ENCODE results near the gene ABCG2. TPM values are rescaled to one million over a fixed set of nuclear protein-coding genes. Genes with fewer than 3 reads are reported as not detected.

ABCG2 gene
- total and polyA plus RNA-seq, 7 experiments from 2014 or later = 0.26 to 0.67 (median 0.46) TPM; not detected in 3

DNA sequence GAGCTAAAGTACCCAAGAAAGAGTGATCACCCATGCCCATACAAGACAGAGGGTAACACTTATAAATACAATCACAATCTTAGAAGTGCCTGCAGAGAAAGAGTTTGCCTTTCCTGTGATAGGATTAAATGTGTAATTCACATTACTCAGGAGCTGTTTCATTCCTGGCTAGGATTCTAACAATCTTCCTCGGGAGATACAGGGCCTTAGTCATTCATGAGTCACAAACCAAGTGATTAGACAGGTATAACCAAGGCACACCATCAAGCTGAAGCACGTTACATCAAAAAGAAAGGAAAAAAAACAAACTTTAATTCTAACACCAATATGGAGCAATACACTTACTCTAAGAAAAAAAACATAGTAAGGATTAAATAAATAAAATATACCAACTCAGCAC is 14.9 kb downstream of the ABCG2 start:
- intact Hi-C loops (cut with micrococcal nuclease) = no loop called here
- no peak overlapping the region for H3K4me3 Mint-ChIP-seq
- Histone ChIP-seq H3K4me3 (ENCODE audit: low read length) (no peak overlapping the region), H3K9me3 (ENCODE audit: control insufficient read depth in 2 of 3, low read length in 3 of 3) (no peaks in the 10 kb centered on the region), H3K27ac (ENCODE audit: low read depth, low read length) (no peak overlapping the region), H3K27me3 (ENCODE audit: control insufficient read depth in 2 of 2, insufficient read depth in 2 of 2, low read length in 2 of 2) (no peaks in the 10 kb centered on the region), H3K4me1 (ENCODE audit: control insufficient read depth in 2 of 2, insufficient read depth in 2 of 2, low read length in 2 of 2) (no peaks in the 10 kb centered on the region), H3K36me3 (ENCODE audit: control insufficient read depth in 2 of 3, insufficient read depth in 3 of 3, low read length in 3 of 3) (no peaks in the 10 kb centered on the region)
- H3K27me3 Mint-ChIP-seq = peaks cover 0 to 15% (median 5%) of the 10 kb centered on the region in 5 donors
- ChIA-PET POLR2A (no interaction called here), CTCF (no interaction called here)
- H3K9me3 Mint-ChIP-seq = no peaks in the 10 kb centered on the region
- H3K36me3 Mint-ChIP-seq = no peaks in the 10 kb centered on the region
- no peaks in the 10 kb centered on the region for H3K4me1 Mint-ChIP-seq
- no peak for ATAC-seq
- no peak overlapping the region for H3K27ac Mint-ChIP-seq
- no peak for DNase-seq

DNA sequence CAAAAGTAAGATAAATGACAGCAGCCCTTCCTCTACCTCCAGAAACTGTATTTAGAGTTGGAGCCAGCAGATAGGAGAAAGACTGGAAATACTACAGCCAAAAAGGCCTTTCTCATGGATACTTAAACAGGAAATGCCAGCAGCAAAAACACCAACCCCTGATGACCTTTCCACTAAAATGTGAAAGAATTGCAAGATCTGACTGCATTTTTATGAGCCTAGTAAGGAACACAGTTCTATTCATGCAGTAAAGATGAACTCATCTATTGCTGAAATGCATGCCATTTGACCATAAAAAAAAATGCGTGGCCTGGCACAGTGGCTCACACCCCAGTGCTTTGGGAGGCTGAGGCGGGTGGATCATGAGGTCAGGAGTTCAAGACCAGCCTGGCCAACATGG is 19.9 kb downstream of the ABCG2 start:
- no peaks in the 10 kb centered on the region for H3K27me3 ChIP-seq (ENCODE audit: control insufficient read depth in 2 of 2, insufficient read depth in 2 of 2, low read length in 2 of 2)
- no peak overlapping the region for H3K27ac Mint-ChIP-seq
- H3K27me3 Mint-ChIP-seq = peaks cover 0 to 13% (median 4%) of the 10 kb centered on the region in 5 donors
- DNase-seq (no peak), ATAC-seq (no peak)
- no peaks in the 10 kb centered on the region for H3K4me1 Mint-ChIP-seq
- no peak overlapping the region for H3K4me3 ChIP-seq (ENCODE audit: low read length)
- no peaks in the 10 kb centered on the region for H3K36me3 Mint-ChIP-seq
- H3K4me3 Mint-ChIP-seq = no peak overlapping the region
- no peaks in the 10 kb centered on the region for H3K9me3 ChIP-seq (ENCODE audit: control insufficient read depth in 2 of 3, low read length in 3 of 3)
- peaks cover 0 to 2% (median 0%) of the 10 kb centered on the region in 11 donors for H3K9me3 Mint-ChIP-seq
- ChIA-PET CTCF (no interaction called here), POLR2A (no interaction called here)
- intact Hi-C loops (cut with micrococcal nuclease) = no loop called here
- no peaks in the 10 kb centered on the region for H3K4me1 ChIP-seq (ENCODE audit: control insufficient read depth in 2 of 2, insufficient read depth in 2 of 2, low read length in 2 of 2)
- no peaks in the 10 kb centered on the region for H3K36me3 ChIP-seq (ENCODE audit: control insufficient read depth in 2 of 3, insufficient read depth in 3 of 3, low read length in 3 of 3)
- no peak overlapping the region for H3K27ac ChIP-seq (ENCODE audit: low read depth, low read length)

DNA sequence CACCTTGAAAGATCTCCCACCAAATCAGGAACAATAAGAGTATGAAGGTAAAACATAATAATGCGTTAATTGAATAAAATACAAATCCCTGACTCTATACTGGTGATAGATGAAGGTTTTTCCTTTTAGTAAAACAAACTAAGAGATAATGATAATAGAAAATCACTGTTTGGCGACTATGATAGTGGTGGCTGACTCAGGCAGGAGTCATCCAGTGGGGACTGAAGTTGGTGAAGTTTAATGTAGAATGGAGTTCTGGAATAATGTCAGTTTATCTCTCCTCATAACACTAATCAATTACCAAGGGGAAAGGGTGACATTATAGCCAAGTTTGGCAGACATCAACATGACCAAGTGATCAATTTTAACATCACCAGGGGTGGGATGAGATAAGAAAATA is 21.3 kb downstream of the ABCG2 start:
- intact Hi-C loops (cut with micrococcal nuclease) = no loop called here
- Histone ChIP-seq H3K4me1 (ENCODE audit: control insufficient read depth in 2 of 2, insufficient read depth in 2 of 2, low read length in 2 of 2) (no peaks in the 10 kb centered on the region), H3K9me3 (ENCODE audit: control insufficient read depth in 2 of 3, low read length in 3 of 3) (no peaks in the 10 kb centered on the region), H3K36me3 (ENCODE audit: control insufficient read depth in 2 of 3, insufficient read depth in 3 of 3, low read length in 3 of 3) (no peaks in the 10 kb centered on the region), H3K4me3 (ENCODE audit: low read length) (no peak overlapping the region), H3K27ac (ENCODE audit: low read depth, low read length) (no peak overlapping the region), H3K27me3 (ENCODE audit: control insufficient read depth in 2 of 2, insufficient read depth in 2 of 2, low read length in 2 of 2) (no peaks in the 10 kb centered on the region)
- ChIA-PET POLR2A (no interaction called here), CTCF (no interaction called here)
- H3K27me3 Mint-ChIP-seq = peaks cover 0 to 14% (median 8%) of the 10 kb centered on the region in 5 donors
- peaks cover 0 to 2% (median 0%) of the 10 kb centered on the region in 11 donors for H3K9me3 Mint-ChIP-seq
- no peak overlapping the region for H3K27ac Mint-ChIP-seq
- H3K36me3 Mint-ChIP-seq = no peaks in the 10 kb centered on the region
- no peak overlapping the region for H3K4me3 Mint-ChIP-seq
- DNase-seq (no peak), ATAC-seq (no peak)
- no peaks in the 10 kb centered on the region for H3K4me1 Mint-ChIP-seq

DNA sequence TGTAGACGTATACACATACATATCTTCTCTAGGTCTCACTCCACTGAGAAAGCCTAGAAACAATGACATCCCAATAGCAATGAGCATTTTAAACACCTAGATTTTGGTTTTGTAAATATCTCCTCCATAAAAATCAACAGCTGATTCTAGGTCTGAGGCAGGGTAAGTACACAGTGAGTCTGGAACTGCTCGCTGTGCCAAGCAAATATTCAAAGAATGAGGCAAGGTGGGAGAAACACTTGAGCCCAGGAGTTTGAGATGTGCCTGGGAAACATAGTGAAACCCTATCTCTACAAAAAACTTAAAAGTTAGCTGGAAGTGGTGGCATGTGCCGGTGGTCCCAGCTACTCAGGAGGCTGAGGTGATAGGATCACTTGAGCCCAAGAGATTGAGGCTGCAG is 22.2 kb downstream of the ABCG2 start:
- no peak for ATAC-seq
- intact Hi-C loops (cut with micrococcal nuclease) = no loop called here
- H3K4me1 Mint-ChIP-seq = no peaks in the 10 kb centered on the region

DNA sequence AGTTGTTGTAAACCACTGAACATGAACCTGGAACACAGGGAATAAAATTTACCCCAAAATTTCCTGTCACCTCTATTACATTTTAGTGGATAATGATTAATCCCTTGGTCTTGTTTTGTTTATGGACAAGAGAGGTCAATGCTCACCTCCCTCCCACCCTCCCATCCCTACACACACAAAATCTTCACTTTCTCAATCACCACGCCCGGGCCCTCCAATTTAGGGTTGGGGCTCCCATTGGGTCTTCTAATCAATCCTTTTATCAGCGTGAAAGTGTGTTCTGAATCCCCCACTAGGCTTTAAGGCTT is 23.1 kb downstream of the ABCG2 start:
- Histone ChIP-seq H3K4me1 (ENCODE audit: control insufficient read depth in 2 of 2, insufficient read depth in 2 of 2, low read length in 2 of 2) (no peaks in the 10 kb centered on the region), H3K9me3 (ENCODE audit: control insufficient read depth in 2 of 3, low read length in 3 of 3) (no peaks in the 10 kb centered on the region), H3K36me3 (ENCODE audit: control insufficient read depth in 2 of 3, insufficient read depth in 3 of 3, low read length in 3 of 3) (no peaks in the 10 kb centered on the region), H3K27me3 (ENCODE audit: control insufficient read depth in 2 of 2, insufficient read depth in 2 of 2, low read length in 2 of 2) (no peaks in the 10 kb centered on the region), H3K27ac (ENCODE audit: low read depth, low read length) (no peak overlapping the region), H3K4me3 (ENCODE audit: low read length) (no peak overlapping the region)
- ATAC-seq (no peak), DNase-seq (no peak)
- Mint-ChIP-seq H3K27ac (no peak overlapping the region), H3K9me3 (peaks cover 0 to 2% (median 0%) of the 10 kb centered on the region in 11 donors), H3K36me3 (no peaks in the 10 kb centered on the region), H3K4me1 (no peaks in the 10 kb centered on the region), H3K27me3 (peaks cover 0 to 14% (median 5%) of the 10 kb centered on the region in 5 donors), H3K4me3 (no peak overlapping the region)
- intact Hi-C loops (cut with micrococcal nuclease) = no loop called here
- ChIA-PET CTCF (interaction anchor here (0.7 kb wide), 1 partner anchor 26 kb away, joined by 4 read pairs; no protein-coding TSS in a partner anchor), POLR2A (no interaction called here)

More for the DNA sequence above, 22.2 kb downstream of the ABCG2 start:
- Mint-ChIP-seq H3K36me3 (no peaks in the 10 kb centered on the region), H3K27ac (no peak overlapping the region), H3K9me3 (peaks cover 0 to 2% (median 0%) of the 10 kb centered on the region in 11 donors), H3K4me3 (no peak overlapping the region), H3K27me3 (peaks cover 0 to 14% (median 5%) of the 10 kb centered on the region in 5 donors)
- DNase-seq = no peak
- Histone ChIP-seq H3K4me1 (ENCODE audit: control insufficient read depth in 2 of 2, insufficient read depth in 2 of 2, low read length in 2 of 2) (no peaks in the 10 kb centered on the region), H3K9me3 (ENCODE audit: control insufficient read depth in 2 of 3, low read length in 3 of 3) (no peaks in the 10 kb centered on the region), H3K27ac (ENCODE audit: low read depth, low read length) (no peak overlapping the region), H3K27me3 (ENCODE audit: control insufficient read depth in 2 of 2, insufficient read depth in 2 of 2, low read length in 2 of 2) (no peaks in the 10 kb centered on the region), H3K36me3 (ENCODE audit: control insufficient read depth in 2 of 3, insufficient read depth in 3 of 3, low read length in 3 of 3) (no peaks in the 10 kb centered on the region), H3K4me3 (ENCODE audit: low read length) (no peak overlapping the region)
- ChIA-PET POLR2A (no interaction called here), CTCF (interaction anchor here (0.7 kb wide), 1 partner anchor 27 kb away, joined by 4 read pairs; no protein-coding TSS in a partner anchor)

DNA sequence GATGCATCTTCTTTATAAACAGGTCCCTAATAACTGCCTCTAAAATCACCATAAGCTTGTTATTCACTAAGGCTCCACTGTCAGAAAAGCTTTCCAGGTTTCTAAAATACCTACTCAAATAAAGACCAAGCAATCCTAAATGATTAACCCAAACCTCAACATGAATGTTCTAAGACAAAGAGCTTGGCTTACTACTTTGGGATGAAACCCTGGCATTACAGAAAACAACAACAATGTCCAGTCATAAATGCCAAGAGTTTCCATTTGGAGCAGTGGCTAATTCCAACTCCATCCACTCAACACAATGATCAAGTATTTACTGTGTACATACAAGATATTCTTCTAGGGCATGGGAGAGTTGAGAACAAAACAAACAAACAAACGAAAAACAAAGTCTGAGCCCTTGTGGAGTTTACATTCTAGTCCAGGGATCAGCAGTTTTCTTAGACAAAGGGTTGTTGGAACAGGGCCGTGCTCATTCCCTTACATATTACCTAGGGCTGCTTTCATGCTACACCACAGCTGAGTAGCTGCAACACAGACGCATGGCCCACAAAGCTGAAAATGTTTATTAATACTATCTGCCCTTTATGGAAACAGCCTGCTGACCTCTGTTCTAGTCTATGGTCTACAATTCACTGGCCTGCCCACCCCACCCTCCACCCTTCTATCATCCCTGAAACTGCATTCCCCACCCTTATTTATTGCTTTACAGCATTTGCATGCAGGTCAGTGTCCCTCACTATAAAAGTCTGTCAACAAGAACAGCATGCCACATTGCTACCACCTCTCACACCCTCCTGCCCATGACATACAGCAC is 23.7 kb downstream of the ABCG2 start:
- no peaks in the 10 kb centered on the region for H3K36me3 ChIP-seq (ENCODE audit: control insufficient read depth in 2 of 3, insufficient read depth in 3 of 3, low read length in 3 of 3)
- Mint-ChIP-seq H3K4me3 (no peak overlapping the region), H3K9me3 (peaks cover 0 to 2% (median 0%) of the 10 kb centered on the region in 11 donors), H3K27ac (no peak overlapping the region), H3K4me1 (no peaks in the 10 kb centered on the region), H3K27me3 (peaks cover 0 to 14% (median 6%) of the 10 kb centered on the region in 5 donors), H3K36me3 (no peaks in the 10 kb centered on the region)
- intact Hi-C loops (cut with micrococcal nuclease) = no loop called here
- ChIA-PET CTCF (interaction anchor here (0.5 kb wide), 1 partner anchor 61 kb away, joined by 5 read pairs; no protein-coding TSS in a partner anchor), POLR2A (no interaction called here)
- H3K27ac ChIP-seq (ENCODE audit: low read depth, low read length) = no peak overlapping the region
- no peaks in the 10 kb centered on the region for H3K9me3 ChIP-seq (ENCODE audit: control insufficient read depth in 2 of 3, low read length in 3 of 3)
- no peak overlapping the region for H3K4me3 ChIP-seq (ENCODE audit: low read length)
- no peaks in the 10 kb centered on the region for H3K4me1 ChIP-seq (ENCODE audit: control insufficient read depth in 2 of 2, insufficient read depth in 2 of 2, low read length in 2 of 2)
- DNase-seq = no peak
- ATAC-seq = no peak
- H3K27me3 ChIP-seq (ENCODE audit: control insufficient read depth in 2 of 2, insufficient read depth in 2 of 2, low read length in 2 of 2) = no peaks in the 10 kb centered on the region

DNA sequence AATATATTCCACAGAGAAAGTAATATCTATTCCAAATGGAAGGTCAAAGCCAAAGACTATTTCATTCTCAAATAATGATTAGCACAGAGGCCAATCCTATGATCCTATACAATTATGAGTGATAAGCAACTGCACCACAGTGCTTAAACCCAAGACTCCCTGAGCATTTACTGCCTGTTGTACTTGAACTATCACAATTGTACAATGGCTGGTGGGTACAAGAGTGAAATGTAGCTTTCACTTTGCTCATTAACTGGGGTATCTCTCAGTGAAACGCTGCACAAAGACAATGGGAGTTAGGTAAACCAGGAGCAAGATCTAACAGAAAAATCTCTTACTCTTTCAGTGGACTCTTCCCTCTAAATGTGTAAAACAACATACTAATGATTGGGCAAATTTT is 24.3 kb downstream of the ABCG2 start:
- ChIA-PET CTCF (interaction anchor here (0.5 kb wide), 1 partner anchor 61 kb away, joined by 5 read pairs; no protein-coding TSS in a partner anchor), POLR2A (no interaction called here)
- no peaks in the 10 kb centered on the region for H3K4me1 ChIP-seq (ENCODE audit: control insufficient read depth in 2 of 2, insufficient read depth in 2 of 2, low read length in 2 of 2)
- no peaks in the 10 kb centered on the region for H3K36me3 ChIP-seq (ENCODE audit: control insufficient read depth in 2 of 3, insufficient read depth in 3 of 3, low read length in 3 of 3)
- no peak overlapping the region for H3K4me3 ChIP-seq (ENCODE audit: low read length)
- no peak for ATAC-seq
- H3K4me1 Mint-ChIP-seq = no peaks in the 10 kb centered on the region
- H3K27me3 ChIP-seq (ENCODE audit: control insufficient read depth in 2 of 2, insufficient read depth in 2 of 2, low read length in 2 of 2) = no peaks in the 10 kb centered on the region
- no peaks in the 10 kb centered on the region for H3K9me3 ChIP-seq (ENCODE audit: control insufficient read depth in 2 of 3, low read length in 3 of 3)
- H3K27ac ChIP-seq (ENCODE audit: low read depth, low read length) = no peak overlapping the region
- no peak overlapping the region for H3K27ac Mint-ChIP-seq
- intact Hi-C loops (cut with micrococcal nuclease) = no loop called here
- H3K9me3 Mint-ChIP-seq = peaks cover 0 to 2% (median 0%) of the 10 kb centered on the region in 11 donors
- DNase-seq = no peak
- no peaks in the 10 kb centered on the region for H3K36me3 Mint-ChIP-seq
- H3K4me3 Mint-ChIP-seq = no peak overlapping the region
- peaks cover 0 to 14% (median 6%) of the 10 kb centered on the region in 5 donors for H3K27me3 Mint-ChIP-seq
